NCI-H2107 treated with DMSO at 0.1 percent for 48 hours (cell line): Measurements from ENCODE around the gene GP9.

Experiments
- DNase-seq: peaks from one replicate; lab custom pipeline; 2025; ENCODE audit not compliant: unreplicated experiment; lab: John Stamatoyannopoulos, UW

Gene GP9

DNA sequence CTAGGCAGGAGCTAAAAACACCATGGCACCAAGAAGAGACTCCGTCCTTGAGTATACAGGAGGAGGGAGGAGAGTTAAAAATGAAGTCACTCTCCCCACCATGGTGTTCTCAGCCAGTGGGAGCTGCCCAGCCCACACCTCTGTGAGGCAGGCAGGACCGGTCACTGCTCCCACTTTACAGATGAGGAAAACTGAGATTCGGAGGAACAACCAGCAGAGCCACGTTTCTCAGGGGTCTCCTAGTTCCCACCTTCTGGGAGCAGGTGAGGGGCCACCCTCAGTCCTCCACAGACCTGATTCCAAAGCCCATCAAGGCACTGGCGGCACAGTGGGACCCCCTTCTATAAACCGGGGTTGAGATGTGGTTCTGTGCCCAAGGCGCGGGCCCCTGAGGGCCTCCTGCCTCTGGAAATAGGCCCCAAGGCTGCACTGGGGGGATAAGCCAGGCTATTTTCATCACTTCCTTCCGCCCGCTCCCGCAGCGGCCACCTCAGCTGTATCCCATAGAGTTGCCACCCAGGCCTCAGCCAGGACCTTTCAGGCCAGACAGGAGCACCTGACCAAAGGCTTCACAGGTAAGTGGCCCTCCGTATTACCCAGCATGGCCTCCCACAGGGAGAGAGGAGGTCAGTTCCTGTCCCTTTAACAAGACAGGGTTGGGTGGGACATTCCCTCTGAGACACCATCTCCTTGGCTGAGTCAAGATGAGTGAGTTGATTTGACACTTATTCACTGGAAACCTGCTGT is at the start of gene GP9:
Gene GP9 (plus strand): TSS at position 504 of the 747 bp plus-strand sequence. CDS start 961 bp downstream, outside the sequence.
- DNase-seq: no peak

- DNase-seq: no peak
These were observed 47.1 kb upstream of the GP9 start for GRCh38 chr3:129013491-129013891.

- no peak for DNase-seq
These were observed 46.4 kb upstream of the GP9 start for GRCh38 chr3:129014148-129014547.

GRCh38 chr3:129014793-129015345 is 45.7 kb upstream of the GP9 start:
- DNase-seq: no peak

- DNase-seq: no peak
These were observed 45.0 kb upstream of the GP9 start for GRCh38 chr3:129015388-129016105.

DNA sequence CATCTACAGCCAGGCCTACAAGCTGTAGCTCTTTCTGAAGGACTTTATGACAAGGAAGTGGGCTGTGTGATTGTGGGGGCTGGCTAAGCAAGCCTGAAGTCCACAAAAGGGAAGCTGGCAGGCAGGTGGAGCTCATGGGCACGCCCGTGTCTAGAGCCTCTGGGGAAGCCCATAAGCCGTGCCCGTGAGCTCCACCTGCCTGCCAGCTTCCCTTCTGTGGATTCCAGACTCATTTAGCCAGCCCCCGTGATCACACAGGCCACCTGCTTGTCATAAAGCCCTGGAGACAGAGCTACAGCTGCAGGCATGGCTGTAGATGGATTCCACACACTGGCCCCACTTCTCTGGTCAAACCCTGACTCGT is 44.2 kb upstream of the GP9 start:
- peak; percentile 98 for DNase-seq

GRCh38 chr3:129016720-129017483 is 43.7 kb upstream of the GP9 start:
- no peak for DNase-seq

DNA sequence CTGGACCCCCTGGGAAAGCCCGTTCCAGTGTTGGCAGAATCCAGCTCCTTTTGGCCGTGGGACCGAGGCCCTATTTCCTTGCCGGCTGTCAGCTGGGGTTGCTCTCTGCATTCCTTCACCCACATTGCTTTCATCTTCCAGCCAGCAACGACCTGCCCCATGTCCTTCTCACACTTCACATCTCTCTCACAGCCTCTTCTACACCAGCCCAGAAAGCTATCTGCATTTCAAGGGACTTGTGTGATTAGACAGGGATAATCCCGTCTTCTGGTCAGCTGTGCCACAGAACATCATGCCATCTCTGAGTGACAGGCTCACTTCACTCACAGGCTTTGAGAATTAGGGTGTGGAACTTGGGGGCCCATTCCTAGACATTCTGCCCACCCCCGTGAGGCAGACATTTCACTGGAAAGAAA is 43.1 kb upstream of the GP9 start:
- DNase-seq: no peak

- DNase-seq: no peak
These were observed 42.3 kb upstream of the GP9 start for GRCh38 chr3:129018271-129018670.

DNA sequence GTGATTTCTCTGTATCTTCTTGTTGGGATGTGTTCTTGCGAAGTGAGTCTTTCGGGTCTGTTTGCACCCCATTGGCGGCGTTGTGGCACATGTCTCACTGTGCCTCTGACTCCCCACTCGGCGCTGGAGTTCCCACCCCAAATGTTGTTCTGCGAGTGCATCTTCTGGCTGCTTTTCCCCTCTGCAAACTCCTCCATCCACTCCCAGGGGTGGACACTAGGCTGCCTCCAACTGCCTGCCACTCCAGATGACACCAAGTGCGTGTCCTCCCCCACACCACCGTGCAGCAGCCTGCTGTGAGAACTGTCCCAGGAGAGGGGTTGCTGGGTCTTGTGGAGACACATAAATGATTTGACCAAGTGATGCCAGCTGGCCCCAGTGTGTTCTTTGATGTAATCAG is 41.8 kb upstream of the GP9 start:
- DNase-seq: no peak

- no peak for DNase-seq
These were observed 41.3 kb upstream of the GP9 start for GRCh38 chr3:129019266-129019665.

DNA sequence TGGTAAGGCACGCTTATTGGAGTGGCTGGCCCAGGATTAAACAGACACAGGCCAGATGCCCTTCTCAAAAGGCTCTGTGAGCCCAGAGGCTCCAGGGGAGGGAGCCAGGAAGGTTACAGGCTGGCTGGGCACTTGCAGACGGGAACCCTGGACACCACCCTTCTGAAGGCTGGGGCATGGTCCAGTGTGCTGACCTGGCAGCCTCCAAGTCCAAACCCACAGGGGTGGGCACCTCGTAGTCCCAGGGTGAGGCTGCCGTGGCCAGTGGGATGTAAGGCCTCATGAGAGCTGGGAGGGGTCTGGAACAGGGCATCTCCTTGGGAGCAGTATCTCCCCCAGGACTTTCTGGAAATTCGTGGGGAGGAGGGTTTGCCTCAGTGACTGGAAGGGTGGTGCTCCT is 39.9 kb upstream of the GP9 start:
- DNase-seq: no peak

GRCh38 chr3:129021140-129021551 is 39.4 kb upstream of the GP9 start:
- no peak for DNase-seq

GRCh38 chr3:129022114-129023007 is 38.2 kb upstream of the GP9 start:
- no peak for DNase-seq

GRCh38 chr3:129023008-129023358 is 37.6 kb upstream of the GP9 start:
- DNase-seq: no peak

DNA sequence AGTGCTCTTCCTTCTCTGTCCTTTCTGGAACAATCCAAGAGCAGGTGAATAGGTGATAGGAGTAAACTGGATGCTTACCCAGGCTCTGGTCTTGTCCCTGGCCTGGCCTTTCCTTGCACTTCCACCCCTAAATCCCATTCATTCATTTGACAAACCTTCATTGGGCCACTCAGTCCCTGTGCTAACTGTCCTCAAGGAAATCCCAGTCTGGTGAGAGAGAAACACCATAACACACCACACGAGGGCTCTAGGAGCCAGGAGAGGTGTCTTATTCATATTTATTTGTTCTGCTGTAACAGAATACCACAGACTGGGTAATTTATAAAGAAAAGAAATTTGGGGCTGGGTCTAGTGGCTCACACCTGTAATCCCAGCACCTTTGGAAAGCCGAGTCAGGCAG is 36.7 kb upstream of the GP9 start:
- peak; percentile 75 for DNase-seq

- no peak for DNase-seq
These were observed 35.5 kb upstream of the GP9 start for GRCh38 chr3:129025108-129025507.

DNA sequence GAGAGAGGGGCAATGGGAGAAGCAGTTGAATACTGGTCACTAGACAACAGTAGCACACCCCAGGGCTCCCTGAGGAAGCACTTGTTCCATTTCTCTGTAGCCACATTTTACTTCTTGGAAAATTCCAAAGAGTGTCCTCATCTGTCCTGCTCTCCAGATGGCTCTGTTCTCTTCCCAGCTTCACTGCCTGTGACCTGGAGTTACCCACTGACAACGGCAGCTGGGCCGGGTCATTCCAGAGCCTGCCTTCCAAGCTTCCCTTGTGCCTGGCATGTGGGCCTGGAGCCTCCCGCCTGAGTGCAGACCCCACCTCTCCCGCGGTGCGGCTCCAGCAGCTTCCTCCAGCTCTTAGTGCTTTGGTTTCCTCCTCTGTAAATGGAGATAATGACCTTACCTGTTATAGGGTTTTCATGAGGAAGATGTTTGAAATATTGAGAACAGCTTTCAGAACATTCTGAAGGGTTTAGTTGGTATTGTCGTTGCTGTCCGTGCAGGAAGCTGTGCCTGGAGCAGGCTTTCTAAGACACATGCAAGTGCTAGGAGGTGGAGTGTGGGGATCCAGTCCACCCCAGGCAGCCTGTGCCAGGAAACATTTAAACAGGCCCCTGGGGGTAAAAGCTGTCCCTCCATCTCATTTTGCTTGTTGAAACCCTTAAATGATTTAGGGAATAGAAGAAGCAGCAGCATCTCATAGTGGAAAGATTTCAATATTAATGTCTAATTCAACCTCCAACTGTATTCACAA is 34.7 kb upstream of the GP9 start:
- DNase-seq: no peak

DNA sequence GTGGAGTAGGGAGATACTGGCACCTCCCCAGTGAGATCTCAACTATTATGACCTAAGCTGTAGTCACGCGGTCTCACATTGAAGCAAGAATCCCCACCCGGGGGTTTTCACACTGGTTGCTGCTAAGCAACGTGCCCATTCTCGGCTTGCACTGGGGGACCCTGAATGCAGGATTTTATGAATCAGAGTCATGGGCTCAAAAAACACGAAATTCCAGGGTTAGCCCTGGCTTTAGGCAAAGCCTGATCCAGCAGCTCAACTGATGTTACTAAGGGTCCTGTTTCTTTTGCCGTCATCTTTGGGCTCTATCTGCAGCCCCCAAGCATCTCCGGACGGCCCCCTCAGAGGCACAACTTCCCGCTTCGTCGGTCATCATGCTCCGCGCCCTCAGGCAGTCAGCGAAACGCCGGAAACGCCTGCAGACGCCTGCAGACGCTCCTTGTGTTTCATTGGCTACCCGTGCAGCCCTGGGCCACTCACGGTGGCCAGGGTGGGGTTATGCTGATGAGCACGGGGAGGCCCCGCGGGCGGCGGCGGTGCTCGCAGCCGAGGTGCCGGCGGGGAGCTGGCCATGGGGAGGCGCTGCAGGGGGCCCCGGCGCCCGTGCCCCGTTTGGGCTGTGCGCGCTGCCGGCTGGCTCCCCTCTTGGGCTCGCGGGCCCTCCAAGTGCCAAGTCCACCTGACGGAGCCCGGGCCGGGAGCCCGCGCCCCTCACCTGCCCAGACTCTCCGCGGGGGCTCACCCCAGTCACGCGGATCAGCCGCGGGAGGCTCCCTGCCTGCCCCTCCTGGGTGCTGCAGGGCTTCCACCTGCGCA is 33.6 kb upstream of the GP9 start:
- DNase-seq: peak; percentile 65
